Mesodermal cell (in vitro differentiated cells): Measurements from ENCODE around the gene BLMH.

ENCODE experiments used
- H3K27ac ChIP-seq: 2 replicates; pipeline ENCODE4 v1.7.0; 2013; ENCODE audit warnings: mild to moderate bottlenecking, low read depth, low read length, moderate library complexity; ENCODE audit not compliant: severe bottlenecking
- H3K36me3 ChIP-seq: 2 replicates; pipeline ENCODE4 v1.7.1; 2013; ENCODE audit warnings: mild to moderate bottlenecking, low read length, moderate library complexity; ENCODE audit not compliant: control insufficient read depth, insufficient read depth
- H3K4me1 ChIP-seq: one replicate; pipeline ENCODE4 v1.7.1; 2013; ENCODE audit warnings: mild to moderate bottlenecking, low read length; ENCODE audit not compliant: insufficient read depth, control insufficient read depth, poor library complexity, severe bottlenecking
- H3K4me3 ChIP-seq: 2 replicates; pipeline ENCODE4 v1.7.0; 2013; ENCODE audit warnings: low read length, control low read depth, mild to moderate bottlenecking; ENCODE audit not compliant: insufficient read depth, poor library complexity, severe bottlenecking; ENCODE audit errors: extremely low read depth
- H3K9me3 ChIP-seq: 2 replicates; pipeline ENCODE4 v1.7.1; 2013; ENCODE audit warnings: mild to moderate bottlenecking, low read length, moderate library complexity; ENCODE audit not compliant: control insufficient read depth
- WGBS, 2 experiments: methylation state at CpG; one replicate each; pipeline ENCODE4 v1.1.5; 2013; ENCODE audit warnings: missing lambda C conversion rate in 2 of 2; ENCODE audit not compliant: insufficient coverage in 2 of 2; 5-methylcytosine and 5-hydroxymethylcytosine counted together

BLMH gene

DNA sequence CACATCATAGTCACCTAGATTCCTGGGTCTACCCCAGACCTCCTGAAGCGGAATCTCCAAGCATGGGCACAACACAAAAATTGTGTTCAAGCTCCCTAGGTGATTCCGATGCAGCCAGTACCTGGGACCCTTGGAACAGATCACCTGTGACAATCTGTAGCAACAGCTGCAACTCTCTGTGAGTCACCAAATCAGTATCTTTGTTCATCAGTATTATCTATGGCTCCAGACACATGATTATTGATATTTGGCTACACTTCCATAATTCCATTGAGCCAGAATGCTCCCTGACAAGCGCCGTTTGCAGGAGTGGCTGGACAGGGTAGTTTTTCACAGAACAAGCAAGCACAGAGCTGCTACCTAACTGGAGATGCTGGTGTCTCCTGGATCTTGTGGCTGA lies 72.4 kb downstream of the BLMH start:
- 85 to 100% methylated on average over 4 of the region's 4 CpGs for WGBS, 2 experiments
- Histone ChIP-seq H3K9me3 (no peaks in the 10 kb centered on the region), H3K36me3 (no peaks in the 10 kb centered on the region), H3K27ac (no peak overlapping the region), H3K4me1 (no peaks in the 10 kb centered on the region), H3K4me3 (no peak overlapping the region)

DNA sequence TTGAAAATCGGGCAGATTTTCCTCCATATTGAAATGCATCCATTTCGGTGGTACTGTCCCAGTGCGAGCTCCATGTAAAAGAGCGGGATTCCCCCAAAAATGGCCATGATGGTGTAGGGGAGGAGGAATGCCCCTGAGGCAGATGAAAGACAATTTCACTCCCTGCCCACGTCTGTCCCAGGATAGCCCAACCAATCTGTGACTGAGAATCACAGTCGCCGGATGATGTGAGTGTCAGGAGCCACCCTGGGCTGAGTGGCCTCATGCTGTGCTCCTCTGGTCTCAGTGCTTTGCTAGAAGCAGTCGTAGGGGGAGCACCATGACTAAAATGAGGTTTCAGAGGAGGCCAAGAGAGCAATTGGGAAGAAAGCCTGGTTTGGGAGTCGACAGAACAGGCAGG lies 72.9 kb downstream of the BLMH start:
- Histone ChIP-seq H3K27ac (no peak overlapping the region), H3K4me3 (no peak overlapping the region), H3K9me3 (no peaks in the 10 kb centered on the region), H3K4me1 (no peaks in the 10 kb centered on the region), H3K36me3 (no peaks in the 10 kb centered on the region)
- whole genome bisulfite sequencing, 2 experiments: 71 to 73% methylated on average over 4 to 8 of the region's 9 CpGs

DNA sequence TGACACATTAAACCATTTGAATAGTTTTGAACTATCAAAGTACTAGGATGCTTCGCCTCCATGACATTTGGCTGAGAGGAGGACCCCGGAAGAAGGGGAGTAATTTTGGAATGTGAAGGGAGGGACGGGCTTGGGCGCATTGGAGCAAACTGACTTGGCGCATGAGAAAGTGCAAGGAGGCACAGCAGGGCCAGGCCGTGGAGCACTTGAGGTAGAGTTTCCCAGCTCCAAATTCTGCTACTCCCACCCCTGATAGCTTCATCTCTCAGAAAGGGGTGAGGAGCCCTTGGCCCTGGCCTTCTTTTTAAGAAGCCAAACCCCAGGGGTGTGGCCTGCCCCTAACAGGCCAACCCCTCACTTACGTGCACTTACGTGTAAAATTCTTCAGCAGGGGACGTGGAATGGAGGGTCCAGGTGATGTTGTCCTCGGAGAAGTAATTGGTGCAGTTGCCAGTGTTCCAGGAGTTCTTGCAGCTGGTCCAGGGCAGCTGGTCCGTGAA lies 73.9 kb downstream of the BLMH start:
- no peak overlapping the region for H3K27ac ChIP-seq
- H3K4me1 ChIP-seq: no peaks in the 10 kb centered on the region
- WGBS, 2 experiments: 98 to 99% methylated on average over 7 to 9 of the region's 11 CpGs
- H3K4me3 ChIP-seq: no peak overlapping the region
- no peaks in the 10 kb centered on the region for H3K9me3 ChIP-seq
- H3K36me3 ChIP-seq: no peaks in the 10 kb centered on the region

DNA sequence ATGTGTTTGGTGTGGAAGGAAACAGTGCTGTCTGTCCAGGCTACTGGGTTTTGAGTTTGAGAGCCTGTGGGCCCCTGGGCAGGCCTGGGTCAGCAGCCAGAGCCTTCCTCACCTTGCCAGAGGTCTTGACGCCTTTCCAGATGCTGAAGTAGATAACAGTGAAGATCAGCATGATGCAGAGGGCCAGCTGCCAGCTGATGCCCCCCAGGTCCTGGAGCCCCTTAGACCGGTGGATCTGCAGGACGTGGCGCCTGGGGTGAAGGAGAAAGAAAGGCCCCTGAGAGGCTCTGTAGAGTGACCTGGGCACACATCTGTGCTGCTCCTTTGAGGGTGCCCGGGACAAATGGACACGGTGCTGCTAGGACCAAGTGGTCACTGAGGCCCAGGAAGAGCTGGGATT lies 74.7 kb downstream of the BLMH start:
- Histone ChIP-seq H3K36me3 (no peaks in the 10 kb centered on the region), H3K4me1 (no peaks in the 10 kb centered on the region), H3K4me3 (no peak overlapping the region), H3K27ac (no peak overlapping the region), H3K9me3 (no peaks in the 10 kb centered on the region)
- WGBS, 2 experiments: 82 to 90% methylated on average over 6 of the region's 6 CpGs

DNA sequence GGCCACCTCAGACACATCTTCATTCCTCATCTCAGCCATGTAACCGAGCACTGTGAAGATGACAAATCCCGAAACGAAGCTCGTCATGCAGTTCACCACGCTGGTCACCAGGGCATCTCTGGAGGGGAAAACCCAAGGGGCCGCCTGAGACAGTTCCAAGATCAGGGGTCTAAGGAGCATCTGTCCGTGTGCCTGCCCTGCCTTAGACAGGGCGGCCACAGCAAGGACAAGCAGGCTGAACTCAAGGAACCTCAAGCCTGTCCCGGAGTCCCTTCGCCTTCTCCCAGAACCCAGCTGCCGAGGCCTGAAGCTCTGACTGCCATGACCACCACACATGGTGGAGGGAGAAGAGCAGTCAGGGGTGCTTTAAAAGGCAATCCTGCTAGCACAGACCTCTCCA lies 79.0 kb downstream of the BLMH start:
- no peaks in the 10 kb centered on the region for H3K36me3 ChIP-seq
- H3K27ac ChIP-seq: no peak overlapping the region
- no peaks in the 10 kb centered on the region for H3K9me3 ChIP-seq
- no peaks in the 10 kb centered on the region for H3K4me1 ChIP-seq
- H3K4me3 ChIP-seq: no peak overlapping the region
- 87% methylated on average over 9 to 11 of the region's 11 CpGs for WGBS, 2 experiments

DNA sequence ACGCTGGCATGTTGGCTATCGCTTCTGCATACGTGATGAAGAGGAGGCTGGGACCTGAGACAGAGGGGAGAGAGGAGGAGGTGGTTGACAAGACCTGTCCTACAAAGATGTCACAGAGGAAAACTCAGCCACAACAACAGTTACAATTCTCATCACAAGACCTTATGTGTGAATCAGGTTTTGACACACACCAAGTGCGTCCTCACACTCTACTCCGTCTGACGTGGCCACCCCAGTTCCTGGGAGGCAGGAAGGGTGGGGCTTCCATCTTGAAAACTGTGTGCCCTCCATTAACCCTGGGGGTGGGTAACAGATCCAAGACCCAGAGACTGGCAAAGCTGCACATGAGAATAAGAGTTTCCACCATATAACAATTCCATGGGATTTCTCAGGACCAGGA lies 80.4 kb downstream of the BLMH start:
- H3K27ac ChIP-seq: no peak overlapping the region
- H3K36me3 ChIP-seq: no peaks in the 10 kb centered on the region
- H3K4me1 ChIP-seq: peaks cover 3% of the 10 kb centered on the region
- WGBS, 2 experiments: 92% methylated on average over 3 of the region's 6 CpGs; no CpG with 5 or more reads in 1 of the 2 experiments
- H3K9me3 ChIP-seq: no peaks in the 10 kb centered on the region
- no peak overlapping the region for H3K4me3 ChIP-seq

DNA sequence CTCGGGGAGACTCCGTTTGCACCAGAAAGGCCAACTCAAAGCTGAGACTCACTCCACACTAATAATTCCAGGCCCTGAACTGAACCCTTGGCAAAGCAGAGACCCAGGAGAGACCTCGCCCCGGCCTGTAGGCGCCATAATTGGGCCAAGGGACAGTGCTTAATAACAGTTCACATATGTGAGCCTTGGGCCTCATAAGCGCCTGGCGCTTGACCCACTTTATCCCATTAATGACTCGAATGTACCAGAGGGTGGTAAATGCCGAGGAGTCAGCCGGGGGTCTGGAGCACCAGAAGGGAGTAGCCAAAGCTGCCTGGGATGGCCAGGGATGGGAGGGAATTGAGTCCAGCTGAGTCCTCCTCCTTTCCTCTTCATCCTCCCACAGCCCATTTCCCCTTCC lies 80.8 kb downstream of the BLMH start:
- H3K27ac ChIP-seq: no peak overlapping the region
- 92 to 96% methylated on average over 8 to 10 of the region's 10 CpGs for WGBS, 2 experiments
- H3K9me3 ChIP-seq: no peaks in the 10 kb centered on the region
- no peak overlapping the region for H3K4me3 ChIP-seq
- H3K36me3 ChIP-seq: no peaks in the 10 kb centered on the region
- H3K4me1 ChIP-seq: peaks cover 3% of the 10 kb centered on the region

DNA sequence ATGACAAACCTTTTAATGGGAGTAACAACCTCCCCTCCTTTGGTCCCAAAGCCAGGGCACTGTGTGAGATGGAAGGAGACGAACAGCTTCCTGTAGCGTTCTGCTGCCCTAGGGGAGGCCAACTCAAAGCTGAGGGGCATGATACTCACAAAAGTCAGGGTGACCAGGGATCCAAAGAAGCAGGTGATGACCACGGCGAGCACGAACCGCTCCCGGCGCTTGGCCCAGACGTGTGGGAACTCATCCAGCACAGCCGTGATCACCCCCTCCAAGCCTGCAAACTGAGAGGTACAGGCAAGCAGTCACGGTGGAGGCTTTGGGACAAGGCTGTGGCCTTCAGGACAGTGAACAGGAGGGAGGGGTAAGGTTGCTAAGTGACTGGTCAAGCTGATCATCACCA lies 81.4 kb downstream of the BLMH start:
- Histone ChIP-seq H3K27ac (no peak overlapping the region), H3K9me3 (no peaks in the 10 kb centered on the region), H3K36me3 (no peaks in the 10 kb centered on the region), H3K4me1 (peaks cover 3% of the 10 kb centered on the region), H3K4me3 (no peak overlapping the region)
- 89 to 97% methylated on average over 9 to 11 of the region's 11 CpGs for WGBS, 2 experiments

DNA sequence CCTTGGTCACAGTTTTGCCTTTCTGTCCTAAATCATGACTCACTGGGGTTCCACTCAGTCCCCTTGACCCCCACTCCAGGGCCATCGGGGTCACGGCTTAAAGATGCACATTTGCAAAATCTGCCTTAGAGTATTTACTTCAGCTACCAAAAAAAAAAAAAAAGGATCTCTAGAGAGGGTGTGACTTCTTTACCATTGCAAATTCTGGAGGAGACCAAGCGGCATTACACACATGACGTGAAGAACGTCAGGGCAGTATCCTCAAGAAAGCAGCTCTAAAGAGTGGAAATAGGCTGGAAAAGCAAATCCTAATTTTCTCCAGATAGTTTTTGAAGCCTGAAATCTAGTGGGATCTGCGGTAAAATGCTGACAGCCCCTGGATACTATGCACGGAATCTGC lies 81.8 kb downstream of the BLMH start:
- Histone ChIP-seq H3K27ac (no peak overlapping the region), H3K9me3 (no peaks in the 10 kb centered on the region), H3K36me3 (no peaks in the 10 kb centered on the region), H3K4me3 (no peak overlapping the region), H3K4me1 (peaks cover 3% of the 10 kb centered on the region)
- 87 to 89% methylated on average over 5 to 7 of the region's 7 CpGs for WGBS, 2 experiments

DNA sequence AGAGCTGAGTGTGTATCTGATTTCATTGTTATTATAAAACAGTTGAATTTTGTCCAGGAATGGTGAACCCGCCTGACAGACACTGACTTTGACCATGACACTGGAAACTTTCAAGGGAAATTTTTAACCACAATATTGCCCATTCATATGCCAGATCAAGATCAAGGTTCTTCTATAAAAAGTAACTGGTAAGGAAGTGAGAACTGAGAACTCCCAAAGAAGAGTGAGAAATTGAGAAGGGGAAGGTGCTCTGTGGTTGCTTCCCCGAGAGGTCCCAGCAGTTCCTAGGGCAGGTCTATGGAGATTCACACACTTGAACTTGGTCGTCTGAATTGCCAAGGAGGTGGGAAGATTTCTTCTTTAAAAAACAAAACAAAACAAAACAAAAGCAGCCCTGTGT lies 83.5 kb downstream of the BLMH start:
- H3K4me1 ChIP-seq: peaks cover 8% of the 10 kb centered on the region
- 86 to 100% methylated on average over 1 of the region's 3 CpGs for WGBS, 2 experiments
- no peak overlapping the region for H3K27ac ChIP-seq
- H3K9me3 ChIP-seq: no peaks in the 10 kb centered on the region
- no peaks in the 10 kb centered on the region for H3K36me3 ChIP-seq
- H3K4me3 ChIP-seq: no peak overlapping the region

DNA sequence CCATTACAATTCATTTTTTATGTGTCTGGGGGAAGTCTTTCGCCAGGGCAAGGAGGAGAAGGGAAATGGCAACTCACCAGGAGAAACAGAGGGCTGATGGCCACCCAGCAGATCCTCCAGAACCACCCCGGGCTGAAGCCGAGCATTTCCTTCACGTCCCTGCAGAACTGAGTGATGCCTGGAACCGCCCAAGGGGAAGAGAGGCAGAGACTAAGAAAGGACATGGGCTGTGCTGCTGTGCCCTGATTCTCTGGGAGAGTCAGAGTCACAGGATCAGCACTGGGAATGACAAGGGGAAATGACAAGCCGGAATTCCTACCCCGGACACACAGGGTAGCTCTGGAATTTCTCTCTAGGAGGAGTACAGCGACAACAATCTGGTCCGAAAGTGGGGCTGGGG lies 84.1 kb downstream of the BLMH start:
- Histone ChIP-seq H3K9me3 (no peaks in the 10 kb centered on the region), H3K36me3 (no peaks in the 10 kb centered on the region), H3K4me1 (peaks cover 8% of the 10 kb centered on the region), H3K27ac (no peak overlapping the region), H3K4me3 (no peak overlapping the region)
- 88 to 90% methylated on average over 8 of the region's 9 CpGs for WGBS, 2 experiments
